Measurements from ENCODE around the gene LDHD. TPM values are rescaled to one million over a fixed set of nuclear protein-coding genes. Genes with fewer than 3 reads are reported as not detected.

Gene LDHD
- total and polyA plus RNA-seq, 10 of the 15 experiments (the other 5 are each of a cell fraction or from before 2014, with no cell fraction given): 0.10 to 0.12 TPM; not detected in 8

DNA sequence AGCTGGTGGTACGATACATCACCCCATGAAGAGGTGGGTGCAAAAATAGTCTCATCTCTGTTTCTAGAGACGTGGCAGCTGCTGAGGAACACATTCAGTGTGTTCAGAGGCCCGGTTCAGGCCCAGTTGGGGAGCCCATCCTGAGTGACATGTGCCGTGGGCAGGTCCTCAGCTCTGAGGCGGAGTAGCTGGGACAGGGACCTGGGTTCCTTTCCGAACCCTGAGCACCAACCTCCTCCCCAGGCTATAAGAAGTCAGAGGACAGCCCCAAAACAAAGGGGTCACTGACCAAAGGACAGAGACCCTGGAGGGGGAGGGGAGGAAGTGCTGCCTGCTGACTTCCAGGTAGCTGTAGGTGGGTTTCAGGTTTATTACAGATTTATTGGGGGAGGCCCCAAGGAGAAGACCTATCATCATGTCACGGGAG, 5.1 kb downstream of the LDHD start (continued):
- TF ChIP-seq, protein P1, sequence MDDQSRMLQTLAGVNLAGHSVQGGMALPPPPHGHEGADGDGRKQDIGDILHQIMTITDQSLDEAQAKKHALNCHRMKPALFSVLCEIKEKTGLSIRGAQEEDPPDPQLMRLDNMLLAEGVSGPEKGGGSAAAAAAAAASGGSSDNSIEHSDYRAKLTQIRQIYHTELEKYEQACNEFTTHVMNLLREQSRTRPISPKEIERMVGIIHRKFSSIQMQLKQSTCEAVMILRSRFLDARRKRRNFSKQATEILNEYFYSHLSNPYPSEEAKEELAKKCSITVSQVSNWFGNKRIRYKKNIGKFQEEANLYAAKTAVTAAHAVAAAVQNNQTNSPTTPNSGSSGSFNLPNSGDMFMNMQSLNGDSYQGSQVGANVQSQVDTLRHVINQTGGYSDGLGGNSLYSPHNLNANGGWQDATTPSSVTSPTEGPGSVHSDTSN (IDR thresholded peaks at IDR 0.05; ENCODE audit: insufficient replicate concordance, low read depth, low read length): no peak

DNA sequence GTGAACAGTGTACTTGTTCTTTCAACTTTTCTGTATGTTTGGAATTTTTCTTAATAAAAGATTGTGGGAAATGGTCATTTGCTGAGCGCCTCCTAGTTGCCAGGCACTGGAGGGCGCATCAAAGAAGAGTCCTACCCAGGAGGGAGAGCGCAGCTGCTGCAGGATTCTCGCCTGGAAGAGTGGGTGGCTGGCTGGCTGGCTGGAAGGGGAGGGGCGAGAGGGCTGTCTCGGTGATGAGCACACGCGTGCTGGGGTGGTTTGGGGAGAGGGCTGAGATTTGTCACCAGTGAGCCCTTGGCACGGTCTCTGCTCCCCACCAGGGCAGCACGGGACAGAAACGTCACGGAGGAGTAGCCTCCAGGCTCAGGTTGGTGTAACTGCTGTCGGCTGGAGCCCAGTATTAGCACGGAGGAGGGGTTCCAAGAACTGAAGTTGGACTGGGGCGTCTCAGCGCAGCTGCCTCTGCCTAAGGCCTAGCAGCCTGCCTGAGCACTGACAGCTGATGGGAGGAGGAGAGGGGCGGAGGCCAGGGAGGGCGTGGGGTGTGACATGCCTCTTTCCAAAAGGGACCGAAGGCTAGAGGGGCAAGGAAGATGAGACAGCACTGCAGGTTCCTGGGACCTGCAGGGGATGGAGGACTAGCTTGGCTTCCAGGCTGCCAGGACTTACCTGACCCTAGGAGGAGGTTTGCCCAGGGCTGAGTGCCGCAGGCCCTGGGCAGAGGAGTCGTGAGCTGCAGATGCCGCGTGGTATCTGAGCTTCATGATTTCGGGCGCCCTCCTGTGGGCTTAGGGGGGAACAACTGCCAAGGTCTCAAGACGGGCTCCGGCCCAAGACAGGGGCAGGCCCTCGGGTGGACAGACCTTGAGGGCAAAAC, 5.7 kb downstream of the LDHD start:
- no TSS peak for BruUV-seq (replicated peaks)
- ChIA-PET POLR2A (interaction anchor here (0.6 to 1.8 kb wide), 8 partner anchors 46 to 248 kb away, joined by 3 to 13 read pairs (median 4); partner anchors contain the start of gene ZNRF1), RAD21 (ENCODE audit: unreplicated experiment) (interaction anchor here (0.7 to 4.9 kb wide), 31 partner anchors 9 to 399 kb away, joined by 3 to 92 read pairs (median 5); partner anchors contain the start of genes WDR59 and ZNRF1), CTCF (interaction anchor here (0.6 to 6.7 kb wide), 53 partner anchors 10 to 410 kb away, joined by 3 to 90 read pairs (median 4); partner anchors contain the start of genes MLKL, WDR59 and ZNRF1), SMC1A (ENCODE audit: uncharacterized antibody, unreplicated experiment) (interaction anchor here (0.6 to 6.7 kb wide), 27 partner anchors 8 to 401 kb away, joined by 3 to 69 read pairs (median 4); partner anchors contain the start of gene ZNRF1)
- H3K27ac ChIP-seq (ENCODE audit: control insufficient read depth, insufficient read depth): no peak overlapping the region; the same call in 1 of the 2 replicates
- no peak overlapping the region for H3K4me3 ChIP-seq
- DNase-seq (ENCODE audit: low read depth, low spot score): peak; percentile 62
- FAIRE-seq: peak; percentile 96
- peak; percentile 92 for ATAC-seq
- no peaks in the 10 kb centered on the region for H3K9me3 ChIP-seq (replicated peaks; ENCODE audit: control insufficient read depth, insufficient read depth, low read length)
- H2AFZ ChIP-seq (ENCODE audit: control insufficient read depth, low read depth, low read length): peak overlapping the region; percentile 67
- peaks cover 36% of the 10 kb centered on the region for H3K4me1 ChIP-seq (ENCODE audit: control insufficient read depth, insufficient read depth, low read length)
- intact Hi-C loops (cut with micrococcal nuclease; ENCODE audit: unreplicated experiment): loop anchor here (1.0 to 5.0 kb wide), 6 partner anchors 34 to 402 kb away; no protein-coding TSS in a partner anchor
- H3K79me2 ChIP-seq (ENCODE audit: control insufficient read depth, insufficient read depth, low read length): no peaks in the 10 kb centered on the region
- H4K20me1 ChIP-seq (ENCODE audit: control insufficient read depth, insufficient read depth): no peaks in the 10 kb centered on the region
- no peaks in the 10 kb centered on the region for H3K27me3 ChIP-seq (replicated peaks in 1 of 2; ENCODE audit: control insufficient read depth in 2 of 2, insufficient read depth in 2 of 2, low read length in 1 of 2)
- peak overlapping the region; percentile 58 for H3K4me2 ChIP-seq (ENCODE audit: control insufficient read depth, insufficient read depth)
- H3K36me3 ChIP-seq (ENCODE audit: control insufficient read depth in 2 of 2, insufficient read depth in 2 of 2, low read length in 1 of 2): no peaks in the 10 kb centered on the region; a peak in 2 of 4 replicates
- H3K9ac ChIP-seq (ENCODE audit: control insufficient read depth, insufficient read depth, low read length): no peak overlapping the region
- 24% methylated on average over 28 of the region's 28 CpGs for WGBS (ENCODE audit: insufficient coverage, insufficient replicate concordance, low lambda C conversion rate, missing lambda C conversion rate)
- in situ Hi-C loops (cut with MboI): no loop called here
- no peak for TF ChIP-seq NFXL1 (IDR thresholded peaks at IDR 0.05; ENCODE audit: borderline replicate concordance)
- TF ChIP-seq SMARCA5 (IDR thresholded peaks at IDR 0.05): no peak
- no peak for TF ChIP-seq GATAD2B (conservative IDR thresholded peaks at IDR 0.05; ENCODE audit: low read depth)
- TF ChIP-seq YY1 (IDR thresholded peaks at IDR 0.05; ENCODE audit: low read depth, low read length): peak; percentile 69; the same call in 1 of the 2 replicates
- 0 out of 2 replicates have a peak, but pooled peaks have one; percentile 29 for TF ChIP-seq POLR2A (IDR thresholded peaks at IDR 0.05; ENCODE audit: low read depth, low read length)
- TF ChIP-seq, protein P1 (IDR thresholded peaks at IDR 0.05; ENCODE audit: insufficient replicate concordance, low read depth, low read length): peak; percentile 32
- TF ChIP-seq, protein P2, sequence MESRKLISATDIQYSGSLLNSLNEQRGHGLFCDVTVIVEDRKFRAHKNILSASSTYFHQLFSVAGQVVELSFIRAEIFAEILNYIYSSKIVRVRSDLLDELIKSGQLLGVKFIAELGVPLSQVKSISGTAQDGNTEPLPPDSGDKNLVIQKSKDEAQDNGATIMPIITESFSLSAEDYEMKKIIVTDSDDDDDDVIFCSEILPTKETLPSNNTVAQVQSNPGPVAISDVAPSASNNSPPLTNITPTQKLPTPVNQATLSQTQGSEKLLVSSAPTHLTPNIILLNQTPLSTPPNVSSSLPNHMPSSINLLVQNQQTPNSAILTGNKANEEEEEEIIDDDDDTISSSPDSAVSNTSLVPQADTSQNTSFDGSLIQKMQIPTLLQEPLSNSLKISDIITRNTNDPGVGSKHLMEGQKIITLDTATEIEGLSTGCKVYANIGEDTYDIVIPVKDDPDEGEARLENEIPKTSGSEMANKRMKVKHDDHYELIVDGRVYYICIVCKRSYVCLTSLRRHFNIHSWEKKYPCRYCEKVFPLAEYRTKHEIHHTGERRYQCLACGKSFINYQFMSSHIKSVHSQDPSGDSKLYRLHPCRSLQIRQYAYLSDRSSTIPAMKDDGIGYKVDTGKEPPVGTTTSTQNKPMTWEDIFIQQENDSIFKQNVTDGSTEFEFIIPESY (IDR thresholded peaks at IDR 0.05): no peak
- TF ChIP-seq, protein P3, sequence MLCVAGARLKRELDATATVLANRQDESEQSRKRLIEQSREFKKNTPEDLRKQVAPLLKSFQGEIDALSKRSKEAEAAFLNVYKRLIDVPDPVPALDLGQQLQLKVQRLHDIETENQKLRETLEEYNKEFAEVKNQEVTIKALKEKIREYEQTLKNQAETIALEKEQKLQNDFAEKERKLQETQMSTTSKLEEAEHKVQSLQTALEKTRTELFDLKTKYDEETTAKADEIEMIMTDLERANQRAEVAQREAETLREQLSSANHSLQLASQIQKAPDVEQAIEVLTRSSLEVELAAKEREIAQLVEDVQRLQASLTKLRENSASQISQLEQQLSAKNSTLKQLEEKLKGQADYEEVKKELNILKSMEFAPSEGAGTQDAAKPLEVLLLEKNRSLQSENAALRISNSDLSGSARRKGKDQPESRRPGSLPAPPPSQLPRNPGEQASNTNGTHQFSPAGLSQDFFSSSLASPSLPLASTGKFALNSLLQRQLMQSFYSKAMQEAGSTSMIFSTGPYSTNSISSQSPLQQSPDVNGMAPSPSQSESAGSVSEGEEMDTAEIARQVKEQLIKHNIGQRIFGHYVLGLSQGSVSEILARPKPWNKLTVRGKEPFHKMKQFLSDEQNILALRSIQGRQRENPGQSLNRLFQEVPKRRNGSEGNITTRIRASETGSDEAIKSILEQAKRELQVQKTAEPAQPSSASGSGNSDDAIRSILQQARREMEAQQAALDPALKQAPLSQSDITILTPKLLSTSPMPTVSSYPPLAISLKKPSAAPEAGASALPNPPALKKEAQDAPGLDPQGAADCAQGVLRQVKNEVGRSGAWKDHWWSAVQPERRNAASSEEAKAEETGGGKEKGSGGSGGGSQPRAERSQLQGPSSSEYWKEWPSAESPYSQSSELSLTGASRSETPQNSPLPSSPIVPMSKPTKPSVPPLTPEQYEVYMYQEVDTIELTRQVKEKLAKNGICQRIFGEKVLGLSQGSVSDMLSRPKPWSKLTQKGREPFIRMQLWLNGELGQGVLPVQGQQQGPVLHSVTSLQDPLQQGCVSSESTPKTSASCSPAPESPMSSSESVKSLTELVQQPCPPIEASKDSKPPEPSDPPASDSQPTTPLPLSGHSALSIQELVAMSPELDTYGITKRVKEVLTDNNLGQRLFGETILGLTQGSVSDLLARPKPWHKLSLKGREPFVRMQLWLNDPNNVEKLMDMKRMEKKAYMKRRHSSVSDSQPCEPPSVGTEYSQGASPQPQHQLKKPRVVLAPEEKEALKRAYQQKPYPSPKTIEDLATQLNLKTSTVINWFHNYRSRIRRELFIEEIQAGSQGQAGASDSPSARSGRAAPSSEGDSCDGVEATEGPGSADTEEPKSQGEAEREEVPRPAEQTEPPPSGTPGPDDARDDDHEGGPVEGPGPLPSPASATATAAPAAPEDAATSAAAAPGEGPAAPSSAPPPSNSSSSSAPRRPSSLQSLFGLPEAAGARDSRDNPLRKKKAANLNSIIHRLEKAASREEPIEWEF (IDR thresholded peaks at IDR 0.05; ENCODE audit: insufficient replicate concordance, low read depth, low read length): no peak
